OCI-M1 (cell line): ENCODE results near the gene ACOT13.
"Not testable (repeated sequence)": the region's sequence is repeated elsewhere in the genome, so short reads cannot be mapped to it uniquely, and the experiment has no call there.

Source experiments
- DNase-seq: peaks from one replicate; lab custom pipeline; 2025; lab: John Stamatoyannopoulos, UW

The ACOT13 gene

GRCh38 chr6:24666641-24667377, at the start of gene ACOT13, which contains the start of gene TDP2:
ACOT13 (plus strand) TSS chr6:24667077; CDS start chr6:24667264, 187 bp downstream.
TDP2 (minus strand) TSS chr6:24666899; CDS start chr6:24666862, 37 bp downstream.
- peak; percentile 99 for DNase-seq

- no peak for DNase-seq
These were observed 47.2 kb upstream of the ACOT13 start for GRCh38 chr6:24619661-24620060.

GRCh38 chr6:24620637-24621036, 46.2 kb upstream of the ACOT13 start:
- DNase-seq = no peak

- DNase-seq = no peak
These were observed 45.1 kb upstream of the ACOT13 start for GRCh38 chr6:24621626-24622289.

GRCh38 chr6:24630856-24631505, 35.9 kb upstream of the ACOT13 start:
- DNase-seq = no peak

GRCh38 chr6:24631671-24632070, 35.2 kb upstream of the ACOT13 start:
- DNase-seq = no peak

GRCh38 chr6:24632573-24632972, 34.3 kb upstream of the ACOT13 start:
- DNase-seq = no peak

GRCh38 chr6:24636681-24637080, 30.2 kb upstream of the ACOT13 start:
- no peak for DNase-seq

- DNase-seq = no peak
These were observed 26.7 kb upstream of the ACOT13 start for GRCh38 chr6:24640166-24640565.

- not testable (repeated sequence) for DNase-seq
These were observed 26.2 kb upstream of the ACOT13 start for GRCh38 chr6:24640631-24641030.

GRCh38 chr6:24642061-24642460, 24.8 kb upstream of the ACOT13 start:
- no peak for DNase-seq

- DNase-seq = no peak
These were observed 23.0 kb upstream of the ACOT13 start for GRCh38 chr6:24643920-24644319.

- DNase-seq = no peak
These were observed 22.5 kb upstream of the ACOT13 start for GRCh38 chr6:24644377-24644776.

GRCh38 chr6:24646771-24647170, 20.1 kb upstream of the ACOT13 start:
- no peak for DNase-seq

GRCh38 chr6:24648276-24648675, 18.6 kb upstream of the ACOT13 start:
- no peak for DNase-seq

GRCh38 chr6:24649691-24650090, 17.2 kb upstream of the ACOT13 start:
- DNase-seq = no peak

GRCh38 chr6:24650365-24650764, 16.5 kb upstream of the ACOT13 start:
- no peak for DNase-seq

- no peak for DNase-seq
These were observed 11.7 kb upstream of the ACOT13 start for GRCh38 chr6:24655215-24655614.

- peak; percentile 46 for DNase-seq
These were observed 8.0 kb upstream of the ACOT13 start for GRCh38 chr6:24658573-24659560.

- DNase-seq = peak; percentile 34
These were observed 7.3 kb upstream of the ACOT13 start for GRCh38 chr6:24659561-24659960.

GRCh38 chr6:24660105-24660504, 6.8 kb upstream of the ACOT13 start:
- no peak for DNase-seq

- DNase-seq = not testable (repeated sequence)
These were observed 5.1 kb upstream of the ACOT13 start for GRCh38 chr6:24661759-24662158.
